ENCODE data around the gene ZNHIT6.
"Not testable (repeated sequence)": the region's sequence is repeated elsewhere in the genome, so short reads cannot be mapped to it uniquely, and the experiment has no call there.

ZNHIT6 gene, protein sequence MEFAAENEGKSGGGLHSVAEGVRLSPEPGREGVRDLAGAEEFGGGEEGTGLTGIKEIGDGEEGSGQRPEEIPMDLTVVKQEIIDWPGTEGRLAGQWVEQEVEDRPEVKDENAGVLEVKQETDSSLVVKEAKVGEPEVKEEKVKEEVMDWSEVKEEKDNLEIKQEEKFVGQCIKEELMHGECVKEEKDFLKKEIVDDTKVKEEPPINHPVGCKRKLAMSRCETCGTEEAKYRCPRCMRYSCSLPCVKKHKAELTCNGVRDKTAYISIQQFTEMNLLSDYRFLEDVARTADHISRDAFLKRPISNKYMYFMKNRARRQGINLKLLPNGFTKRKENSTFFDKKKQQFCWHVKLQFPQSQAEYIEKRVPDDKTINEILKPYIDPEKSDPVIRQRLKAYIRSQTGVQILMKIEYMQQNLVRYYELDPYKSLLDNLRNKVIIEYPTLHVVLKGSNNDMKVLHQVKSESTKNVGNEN

GRCh38 chr1:85707990-85708828 lies at the start of gene ZNHIT6:
Gene ZNHIT6, minus strand, starts transcription at chr1:85708433. Its CDS starts 149 bp downstream, at chr1:85708284.
- DNase-seq, result peak; percentile 24 to 91 (median 83)

DNA sequence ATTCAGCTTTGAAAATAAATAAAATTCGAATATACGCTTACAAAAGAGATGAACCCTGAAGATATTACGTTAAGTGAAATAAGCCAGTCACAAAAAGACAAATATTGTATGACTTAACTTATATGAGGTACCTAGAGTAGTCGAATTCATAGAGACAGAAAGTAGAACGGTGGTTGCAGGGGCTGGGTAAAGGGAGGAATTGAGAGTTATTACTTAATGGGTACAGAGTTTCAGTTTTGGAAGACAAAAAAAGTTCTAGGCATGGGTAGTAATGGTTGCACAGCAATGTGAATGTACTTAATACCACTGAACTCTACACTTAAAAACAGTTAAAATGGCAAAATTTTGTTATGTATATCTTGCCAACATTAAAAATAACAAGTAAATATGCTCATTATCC lies 48.6 kb upstream of the ZNHIT6 start:
- DNase-seq, result no peak

DNA sequence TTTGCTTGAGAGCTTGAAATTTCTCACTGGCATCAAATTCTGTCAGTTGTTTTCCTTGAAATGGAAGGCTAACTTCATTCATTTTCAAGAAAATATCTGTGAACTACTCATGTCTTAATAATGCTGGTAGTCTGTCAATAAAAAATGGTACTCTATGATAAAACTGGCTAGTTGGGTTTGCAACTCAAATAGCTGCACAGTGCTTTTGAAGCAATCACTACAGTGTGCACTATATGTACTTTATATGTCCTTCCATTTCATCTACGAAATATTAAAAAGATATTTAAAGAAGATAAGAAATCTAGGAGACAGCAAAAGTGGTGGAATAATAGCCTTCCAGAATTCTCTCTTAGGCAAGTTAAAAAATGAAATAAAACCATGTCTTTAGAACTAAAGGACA lies 39.9 kb upstream of the ZNHIT6 start:
- DNase-seq, result no peak

DNA sequence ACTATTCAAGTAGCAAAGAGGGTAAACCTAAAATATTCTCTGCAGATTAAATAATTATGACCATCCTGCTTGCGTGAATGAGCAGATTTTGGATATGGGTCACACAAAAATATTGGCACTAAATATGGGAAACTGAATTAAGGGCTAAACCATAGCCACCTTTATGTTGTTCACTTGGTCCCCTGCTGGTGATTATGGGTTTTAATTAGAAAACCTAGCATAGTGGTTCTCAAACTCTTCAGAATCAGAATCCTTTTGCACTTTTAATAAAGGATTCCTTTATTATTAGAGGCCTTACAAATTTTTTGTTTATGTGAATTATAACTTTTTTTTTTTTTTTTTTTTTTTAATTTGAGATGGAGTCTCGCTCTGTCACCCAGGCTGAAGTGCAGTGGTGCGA lies 38.5 kb upstream of the ZNHIT6 start:
- DNase-seq, result no peak

DNA sequence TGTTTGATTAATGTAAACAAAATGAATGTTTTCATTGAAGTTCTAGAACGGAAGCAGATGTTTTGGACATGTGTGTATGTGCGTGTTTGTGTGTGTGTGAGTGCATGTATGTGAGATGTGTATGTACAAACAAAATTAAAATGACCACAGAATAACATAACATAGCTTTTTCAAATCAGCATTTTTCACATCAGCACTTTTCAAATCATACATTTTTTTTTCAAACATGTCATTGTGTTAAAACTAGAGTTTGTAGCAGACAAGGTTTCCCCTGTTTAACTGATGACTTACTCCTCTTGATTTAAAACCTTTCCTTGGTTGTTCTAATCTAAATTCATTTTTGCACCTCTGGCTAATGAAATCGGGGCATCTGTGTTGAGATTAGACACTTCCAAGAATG lies 35.6 kb upstream of the ZNHIT6 start:
- no peak for DNase-seq

- no peak for DNase-seq
Observed at GRCh38 chr1:85734931-85735330, 26.7 kb upstream of the ZNHIT6 start.

- DNase-seq, result no peak
Observed at GRCh38 chr1:85718678-85719340, 10.6 kb upstream of the ZNHIT6 start.

- not testable (repeated sequence) for DNase-seq
Observed at GRCh38 chr1:85714418-85715114, 6.3 kb upstream of the ZNHIT6 start.

GRCh38 chr1:85708829-85709227 lies 595 bp upstream of the ZNHIT6 start:
- DNase-seq, result peak in 1 of 56 donors; percentile 10

- no peak for DNase-seq
Observed at GRCh38 chr1:85707267-85707989, 805 bp downstream of the ZNHIT6 start.

- no peak for DNase-seq
Observed at GRCh38 chr1:85705940-85706339, 2.3 kb downstream of the ZNHIT6 start.

GRCh38 chr1:85700422-85700821 lies 7.8 kb downstream of the ZNHIT6 start:
- no peak for DNase-seq

DNA sequence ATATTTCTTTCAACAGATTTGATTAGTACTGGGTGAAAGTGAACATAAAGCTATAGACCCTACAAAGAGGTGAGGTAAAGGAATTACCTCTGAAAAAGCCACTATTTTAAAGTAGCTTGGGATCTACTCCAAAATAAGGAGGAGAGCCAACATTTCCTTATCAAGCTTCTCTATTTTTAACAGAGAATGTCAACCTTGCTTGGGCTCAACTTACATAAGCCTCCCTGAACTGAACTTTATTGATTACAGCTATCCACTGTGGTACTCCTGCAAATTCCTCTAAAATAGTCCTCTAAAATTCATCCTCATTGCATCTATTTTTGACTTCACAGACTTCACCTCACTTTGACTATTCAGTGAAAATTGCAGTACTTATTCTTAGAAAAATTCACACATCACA lies 10.3 kb downstream of the ZNHIT6 start:
- DNase-seq, result no peak

- DNase-seq, result no peak
Observed at GRCh38 chr1:85692730-85693314, 15.4 kb downstream of the ZNHIT6 start.

DNA sequence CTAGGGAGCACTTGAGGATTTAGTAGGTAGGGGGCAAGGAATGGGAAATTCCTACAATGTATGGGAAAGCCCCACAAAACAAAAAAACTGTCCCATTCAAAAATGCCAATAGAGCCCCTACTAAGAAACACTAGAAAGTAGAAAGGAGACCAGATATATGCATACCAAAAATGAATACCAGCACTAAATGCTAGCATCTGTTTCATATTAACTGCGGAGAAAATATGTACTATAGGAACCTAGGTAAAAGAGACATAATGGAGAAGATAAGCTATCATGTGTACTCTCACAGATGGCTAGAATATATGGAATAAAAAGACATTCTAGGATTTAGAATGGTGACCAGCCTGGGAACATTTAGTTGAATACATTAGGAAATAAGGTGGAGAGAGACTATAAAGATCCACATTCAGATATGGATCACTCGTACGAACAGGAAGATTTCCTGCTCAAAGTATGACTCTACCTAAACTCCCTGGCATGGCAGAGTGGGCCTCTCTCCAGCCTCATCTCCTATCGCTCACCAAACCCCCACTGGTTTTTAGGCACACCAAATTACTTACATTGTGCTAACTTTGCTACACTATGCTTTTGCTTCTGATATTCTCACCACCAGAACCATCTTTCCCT lies 18.3 kb downstream of the ZNHIT6 start:
- no peak for DNase-seq

- no peak for DNase-seq
Observed at GRCh38 chr1:85683292-85684025, 24.8 kb downstream of the ZNHIT6 start.

- peak in 10 of 56 donors; percentile 1 to 37 (median 12) for DNase-seq
Observed at GRCh38 chr1:85681087-85681486, 27.1 kb downstream of the ZNHIT6 start.

DNA sequence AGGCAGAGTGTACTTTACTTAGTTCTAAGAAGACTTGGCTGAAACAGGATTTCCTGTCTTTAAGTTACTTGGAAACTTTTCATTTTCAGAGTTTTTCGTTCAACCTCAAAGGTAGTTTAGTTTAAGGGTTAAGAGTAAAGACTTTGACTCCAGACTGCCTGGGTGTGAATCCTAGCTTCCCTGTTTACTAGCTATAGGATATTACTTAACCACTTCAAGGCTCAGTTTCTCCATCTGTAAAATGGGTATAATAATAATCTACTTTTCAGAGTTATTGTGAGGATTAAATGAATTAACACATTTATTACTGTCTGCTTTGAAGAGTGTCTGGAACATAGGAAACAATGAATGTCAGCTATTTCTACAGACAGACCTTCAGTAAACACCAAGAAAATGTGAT lies 30.0 kb downstream of the ZNHIT6 start:
- DNase-seq, result no peak

GRCh38 chr1:85677656-85678055 lies 30.6 kb downstream of the ZNHIT6 start:
- DNase-seq, result no peak

Measured in amygdala (tissue), 56 donors.